Skeletal muscle satellite cell (primary cell): Measurements from ENCODE around the gene RACGAP1.

Experiments used
- H3K27me3 ChIP-seq: 2 replicates; pipeline ENCODE4 v1.7.0; 2013; ENCODE audit warnings: low read length; ENCODE audit not compliant: control insufficient read depth, insufficient read depth
- H3K36me3 ChIP-seq: 2 replicates; pipeline ENCODE4 v1.7.0; 2013; ENCODE audit warnings: mild to moderate bottlenecking, control low read depth, low read length; ENCODE audit not compliant: insufficient read depth
- H3K4me1 ChIP-seq: 2 replicates; pipeline ENCODE4 v1.7.0; 2013; ENCODE audit warnings: low read length; ENCODE audit not compliant: control insufficient read depth, insufficient read depth
- H3K4me2 ChIP-seq: 2 replicates; pipeline ENCODE4 v1.7.0; 2013; ENCODE audit warnings: mild to moderate bottlenecking, low read length
- H3K4me3 ChIP-seq: 2 replicates; pipeline ENCODE4 v1.7.0; 2013; ENCODE audit warnings: low read length
- H3K9ac ChIP-seq: 2 replicates; pipeline ENCODE4 v1.7.0; 2013; ENCODE audit warnings: mild to moderate bottlenecking, low read depth, low read length, moderate library complexity
- H3K9me3 ChIP-seq: replicated peaks from 2 replicates; pipeline ENCODE4 v1.7.0; 2013; ENCODE audit warnings: mild to moderate bottlenecking, control low read depth, low read length

RACGAP1 gene

GRCh38 chr12:49963976-49964815 is 61.1 kb downstream of the RACGAP1 start:
- Histone ChIP-seq H3K4me2 (no peak overlapping the region), H3K27me3 (peaks cover 52% of the 10 kb centered on the region), H3K4me1 (peaks cover 34% of the 10 kb centered on the region), H3K9ac (no peak overlapping the region), H3K36me3 (no peaks in the 10 kb centered on the region), H3K4me3 (no peak overlapping the region), H3K9me3 (no peaks in the 10 kb centered on the region)

GRCh38 chr12:49962861-49963765 is 62.2 kb downstream of the RACGAP1 start:
- Histone ChIP-seq H3K9me3 (no peaks in the 10 kb centered on the region), H3K4me1 (peaks cover 34% of the 10 kb centered on the region), H3K36me3 (no peaks in the 10 kb centered on the region), H3K4me2 (no peak overlapping the region), H3K27me3 (peaks cover 41% of the 10 kb centered on the region), H3K4me3 (no peak overlapping the region), H3K9ac (no peak overlapping the region)

- peaks cover 28% of the 10 kb centered on the region for H3K4me1 ChIP-seq
- H3K9me3 ChIP-seq: no peaks in the 10 kb centered on the region
- H3K36me3 ChIP-seq: no peaks in the 10 kb centered on the region
- H3K9ac ChIP-seq: no peak overlapping the region
- H3K4me2 ChIP-seq: no peak overlapping the region
- no peak overlapping the region for H3K4me3 ChIP-seq
- H3K27me3 ChIP-seq: peaks cover 45% of the 10 kb centered on the region
Measured at GRCh38 chr12:49961993-49962764, 63.1 kb downstream of the RACGAP1 start.

GRCh38 chr12:49961111-49961922 is 64.0 kb downstream of the RACGAP1 start, which contains the start of gene AQP5:
TSS of gene AQP5 (plus strand) at chr12:49961872. CDS start at chr12:49962018, 146 bp downstream.
- H3K4me1 ChIP-seq: peaks cover 25% of the 10 kb centered on the region
- no peaks in the 10 kb centered on the region for H3K36me3 ChIP-seq
- peaks cover 48% of the 10 kb centered on the region for H3K27me3 ChIP-seq
- peak within 1 kb of the TSS; percentile 69 for H3K4me2 ChIP-seq
- no peak within 1 kb of the TSS for H3K9ac ChIP-seq
- H3K4me3 ChIP-seq: peak within 1 kb of the TSS; percentile 53
- no peaks in the 10 kb centered on the region for H3K9me3 ChIP-seq

GRCh38 chr12:49960474-49961110 is 64.7 kb downstream of the RACGAP1 start:
- Histone ChIP-seq H3K4me2 (peak overlapping the region; percentile 69), H3K27me3 (peaks cover 51% of the 10 kb centered on the region), H3K4me3 (no peak overlapping the region), H3K4me1 (peaks cover 25% of the 10 kb centered on the region), H3K36me3 (no peaks in the 10 kb centered on the region), H3K9me3 (no peaks in the 10 kb centered on the region), H3K9ac (no peak overlapping the region)

- Histone ChIP-seq H3K4me1 (peaks cover 25% of the 10 kb centered on the region), H3K27me3 (peaks cover 50% of the 10 kb centered on the region), H3K9ac (no peak overlapping the region), H3K4me3 (no peak overlapping the region), H3K4me2 (peak overlapping the region; percentile 31), H3K36me3 (no peaks in the 10 kb centered on the region), H3K9me3 (no peaks in the 10 kb centered on the region)
Measured at GRCh38 chr12:49959685-49960473, 65.4 kb downstream of the RACGAP1 start.

GRCh38 chr12:49957570-49957967 is 67.7 kb downstream of the RACGAP1 start:
- H3K9me3 ChIP-seq: no peaks in the 10 kb centered on the region
- H3K9ac ChIP-seq: no peak overlapping the region
- no peak overlapping the region for H3K4me3 ChIP-seq
- no peak overlapping the region for H3K4me2 ChIP-seq
- H3K4me1 ChIP-seq: peaks cover 17% of the 10 kb centered on the region
- H3K27me3 ChIP-seq: peaks cover 64% of the 10 kb centered on the region
- H3K36me3 ChIP-seq: no peaks in the 10 kb centered on the region

GRCh38 chr12:49956663-49957569 is 68.4 kb downstream of the RACGAP1 start:
- Histone ChIP-seq H3K36me3 (no peaks in the 10 kb centered on the region), H3K4me2 (no peak overlapping the region), H3K4me1 (peaks cover 16% of the 10 kb centered on the region), H3K4me3 (no peak overlapping the region), H3K9me3 (no peaks in the 10 kb centered on the region), H3K27me3 (peaks cover 64% of the 10 kb centered on the region), H3K9ac (no peak overlapping the region)
